ENCODE data around the gene SLC6A3. TPM values are rescaled to one million over a fixed set of nuclear protein-coding genes. Genes with fewer than 3 reads are reported as not detected.

Gene SLC6A3
- total RNA-seq, 1 experiment from 2014 or later: 0.74 TPM

- POLR2A ChIA-PET: no interaction called here
- TF ChIP-seq ATF1 (CRISPR knock-in tag; IDR thresholded peaks at IDR 0.05): no peak
- no peak for TF ChIP-seq SP1 (CRISPR knock-in tag; conservative IDR thresholded peaks at IDR 0.05)
- TF ChIP-seq ESRRA (CRISPR knock-in tag; IDR thresholded peaks at IDR 0.05; ENCODE audit: borderline replicate concordance): no peak
- TF ChIP-seq ZNF532 (CRISPR knock-in tag; IDR thresholded peaks at IDR 0.05; ENCODE audit: borderline replicate concordance): no peak
- TF ChIP-seq E2F1 (CRISPR knock-in tag; IDR thresholded peaks at IDR 0.05): no peak
- TF ChIP-seq NFATC4 (CRISPR knock-in tag; IDR thresholded peaks at IDR 0.05): no peak
- no peak for TF ChIP-seq NR2C2 (CRISPR knock-in tag; IDR thresholded peaks at IDR 0.05)
- TF ChIP-seq AR (CRISPR knock-in tag; IDR thresholded peaks at IDR 0.05): no peak
- no peak for TF ChIP-seq RORB (CRISPR knock-in tag; IDR thresholded peaks at IDR 0.05)
- TF ChIP-seq HMGXB4 (CRISPR knock-in tag; IDR thresholded peaks at IDR 0.05): no peak
- TF ChIP-seq JUN (CRISPR knock-in tag; IDR thresholded peaks at IDR 0.05): no peak
- no peak for TF ChIP-seq MYBL2 (CRISPR knock-in tag; IDR thresholded peaks at IDR 0.05)
- no peak for TF ChIP-seq ZNF232 (CRISPR knock-in tag; IDR thresholded peaks at IDR 0.05)
- TF ChIP-seq ATF2 (CRISPR knock-in tag; IDR thresholded peaks at IDR 0.05; ENCODE audit: borderline replicate concordance, low read depth): no peak
- TF ChIP-seq ZNF121 (CRISPR knock-in tag; IDR thresholded peaks at IDR 0.05): no peak
- no peak for TF ChIP-seq IRF1 (CRISPR knock-in tag; IDR thresholded peaks at IDR 0.05)
- TF ChIP-seq NR1H2 (CRISPR knock-in tag; IDR thresholded peaks at IDR 0.05): no peak
- peaks cover 18% of the 10 kb centered on the region for H3K27me3 Mint-ChIP-seq (ENCODE audit: low read depth)
- peaks cover 67% of the 10 kb centered on the region for H3K9me3 Mint-ChIP-seq
- CTCF ChIA-PET: no interaction called here
- H3K4me3 Mint-ChIP-seq: no peak overlapping the region
- H3K36me3 Mint-ChIP-seq: peaks cover 33% of the 10 kb centered on the region
- no peak overlapping the region for H3K27ac Mint-ChIP-seq
- no peak for DNase-seq (ENCODE audit: low spot score)
- no peak for ATAC-seq
- no peaks in the 10 kb centered on the region for H3K4me1 Mint-ChIP-seq
These were observed 14.0 kb downstream of the SLC6A3 start for GRCh38 chr5:1431021-1431811.
